NT2/D1 (cell line): ENCODE data around the gene PTPRG.
A peak's percentile ranks its signal among the peaks of the same experiment; 100 is the strongest.

Experiments used
- DNase-seq: peaks from one replicate; pipeline ENCODE4 v3.0.0-alpha.2; 2011; ENCODE audit warnings: low read depth, low spot score
- H3K27me3 ChIP-seq: 2 replicates; pipeline ENCODE4 v1.6.0; 2011; ENCODE audit warnings: mild to moderate bottlenecking; ENCODE audit not compliant: insufficient read length, insufficient read depth
- H3K36me3 ChIP-seq: 2 replicates; pipeline ENCODE4 v1.6.1; 2011; ENCODE audit warnings: mild to moderate bottlenecking, low read length, mixed read lengths; ENCODE audit not compliant: insufficient read depth, insufficient read length
- H3K4me1 ChIP-seq: 2 replicates; pipeline ENCODE4 v1.5.1; 2011; ENCODE audit not compliant: insufficient read depth, insufficient read length
- H3K4me3 ChIP-seq: 2 replicates; pipeline ENCODE4 v1.5.1; 2011; ENCODE audit warnings: low read depth; ENCODE audit not compliant: insufficient read length
- H3K9ac ChIP-seq: 2 replicates; pipeline ENCODE4 v1.6.0; 2011; ENCODE audit warnings: low read depth; ENCODE audit not compliant: insufficient read length
- H3K9me3 ChIP-seq: 2 replicates; pipeline ENCODE4 v1.5.1; 2011; ENCODE audit warnings: mild to moderate bottlenecking, low read length; ENCODE audit not compliant: insufficient read depth
- SUZ12 ChIP-seq: IDR thresholded peaks from 2 replicates; pipeline ENCODE4 v1.6.1; 2011; ENCODE audit not compliant: insufficient read length, insufficient read depth; ENCODE audit errors: extremely low read depth
- YY1 ChIP-seq: IDR thresholded peaks from 2 replicates; pipeline ENCODE4 v1.6.1; 2011; ENCODE audit not compliant: insufficient read length, insufficient read depth
- ZNF274 ChIP-seq: IDR thresholded peaks from 2 replicates; pipeline ENCODE4 v1.6.1; 2011; ENCODE audit warnings: mild to moderate bottlenecking, low read depth, low read length

Gene PTPRG

GRCh38 chr3:62098646-62099365, 537.4 kb downstream of the PTPRG start:
- TF ChIP-seq SUZ12, result no peak
- no peak for TF ChIP-seq YY1
- no peak for TF ChIP-seq ZNF274
- H3K9me3 ChIP-seq, result no peaks in the 10 kb centered on the region
- H3K4me1 ChIP-seq, result no peaks in the 10 kb centered on the region
- DNase-seq, result no peak
- no peak overlapping the region for H3K9ac ChIP-seq
- no peaks in the 10 kb centered on the region for H3K27me3 ChIP-seq
- no peak overlapping the region for H3K4me3 ChIP-seq
- no peaks in the 10 kb centered on the region for H3K36me3 ChIP-seq

- Histone ChIP-seq H3K4me3 (no peak overlapping the region), H3K4me1 (no peaks in the 10 kb centered on the region), H3K9ac (no peak overlapping the region), H3K9me3 (no peaks in the 10 kb centered on the region), H3K27me3 (no peaks in the 10 kb centered on the region), H3K36me3 (no peaks in the 10 kb centered on the region)
- DNase-seq, result no peak
- TF ChIP-seq YY1 (no peak), ZNF274 (no peak), SUZ12 (no peak)
These were observed 539.1 kb downstream of the PTPRG start for GRCh38 chr3:62100282-62100989.

- no peak for DNase-seq
- no peaks in the 10 kb centered on the region for H3K4me1 ChIP-seq
- no peak overlapping the region for H3K9ac ChIP-seq
- H3K9me3 ChIP-seq, result no peaks in the 10 kb centered on the region
- no peaks in the 10 kb centered on the region for H3K36me3 ChIP-seq
- no peak for TF ChIP-seq YY1
- TF ChIP-seq SUZ12, result no peak
- TF ChIP-seq ZNF274, result no peak
- no peaks in the 10 kb centered on the region for H3K27me3 ChIP-seq
- H3K4me3 ChIP-seq, result no peak overlapping the region
These were observed 540.1 kb downstream of the PTPRG start for GRCh38 chr3:62101488-62101887.

GRCh38 chr3:62103531-62103930, 542.2 kb downstream of the PTPRG start:
- TF ChIP-seq SUZ12 (no peak), YY1 (no peak), ZNF274 (no peak)
- Histone ChIP-seq H3K36me3 (no peaks in the 10 kb centered on the region), H3K9me3 (no peaks in the 10 kb centered on the region), H3K27me3 (no peaks in the 10 kb centered on the region), H3K4me3 (no peak overlapping the region), H3K9ac (no peak overlapping the region), H3K4me1 (no peaks in the 10 kb centered on the region)
- DNase-seq, result no peak

- no peaks in the 10 kb centered on the region for H3K27me3 ChIP-seq
- no peaks in the 10 kb centered on the region for H3K4me1 ChIP-seq
- H3K9me3 ChIP-seq, result no peaks in the 10 kb centered on the region
- TF ChIP-seq SUZ12 (no peak), YY1 (no peak), ZNF274 (no peak)
- no peak overlapping the region for H3K4me3 ChIP-seq
- H3K36me3 ChIP-seq, result no peaks in the 10 kb centered on the region
- H3K9ac ChIP-seq, result no peak overlapping the region
- DNase-seq, result peak; percentile 40
These were observed 548.2 kb downstream of the PTPRG start for GRCh38 chr3:62109534-62109933.

GRCh38 chr3:62110443-62111225, 549.3 kb downstream of the PTPRG start:
- H3K4me1 ChIP-seq, result no peaks in the 10 kb centered on the region
- TF ChIP-seq SUZ12, result no peak
- TF ChIP-seq YY1, result no peak
- TF ChIP-seq ZNF274, result no peak
- no peaks in the 10 kb centered on the region for H3K27me3 ChIP-seq
- no peak overlapping the region for H3K4me3 ChIP-seq
- no peak for DNase-seq
- H3K9me3 ChIP-seq, result no peaks in the 10 kb centered on the region
- no peaks in the 10 kb centered on the region for H3K36me3 ChIP-seq
- no peak overlapping the region for H3K9ac ChIP-seq

GRCh38 chr3:62113092-62113491, 551.7 kb downstream of the PTPRG start:
- Histone ChIP-seq H3K9me3 (no peaks in the 10 kb centered on the region), H3K4me3 (no peak overlapping the region), H3K4me1 (no peaks in the 10 kb centered on the region), H3K9ac (no peak overlapping the region), H3K36me3 (no peaks in the 10 kb centered on the region), H3K27me3 (no peaks in the 10 kb centered on the region)
- TF ChIP-seq SUZ12 (no peak), ZNF274 (no peak), YY1 (no peak)
- no peak for DNase-seq
